Endodermal cell (in vitro differentiated cells): ENCODE measurements around the gene NPS. TPM values are rescaled to one million over a fixed set of nuclear protein-coding genes. Genes with fewer than 3 reads are reported as not detected.

Experiments
- DNase-seq: peaks from one replicate; pipeline ENCODE4 v3.0.0-alpha.2; 2017
- H3K27ac ChIP-seq: 2 replicates; pipeline ENCODE4 v1.5.1; 2013; ENCODE audit warnings: mild to moderate bottlenecking, low read depth, low read length, moderate library complexity
- H3K27me3 ChIP-seq: 2 replicates; pipeline ENCODE4 v1.6.1; 2013; ENCODE audit warnings: mild to moderate bottlenecking, low read length, moderate library complexity; ENCODE audit not compliant: insufficient read depth, control insufficient read depth, poor library complexity, severe bottlenecking
- H3K36me3 ChIP-seq: 2 replicates; pipeline ENCODE4 v1.7.0; 2013; ENCODE audit warnings: mild to moderate bottlenecking, low read length, moderate library complexity; ENCODE audit not compliant: control insufficient read depth, insufficient read depth
- H3K4me1 ChIP-seq: one replicate; pipeline ENCODE4 v1.7.0; 2013; ENCODE audit warnings: low read length; ENCODE audit not compliant: control insufficient read depth, insufficient read depth
- H3K4me3 ChIP-seq: 2 replicates; pipeline ENCODE4 v1.5.1; 2013; ENCODE audit warnings: mild to moderate bottlenecking, low read length, moderate library complexity
- H3K9ac ChIP-seq: 2 replicates; pipeline ENCODE4 v1.6.1; 2013; ENCODE audit warnings: mild to moderate bottlenecking, low read length, moderate library complexity; ENCODE audit not compliant: poor library complexity, severe bottlenecking; ENCODE audit errors: extremely low read depth
- H3K9me3 ChIP-seq: 2 replicates; pipeline ENCODE4 v1.6.1; 2013; ENCODE audit warnings: mild to moderate bottlenecking, low read length, moderate library complexity; ENCODE audit not compliant: control insufficient read depth
- H3K27ac Mint-ChIP-seq: 2 replicates; pipeline ENCODE4 v1.8.0; 2020; ENCODE audit warnings: mixed read lengths
- H3K27me3 Mint-ChIP-seq: 2 replicates; pipeline ENCODE4 v1.8.0; 2021; ENCODE audit warnings: mild to moderate bottlenecking, mixed read lengths; ENCODE audit not compliant: insufficient read depth
- H3K36me3 Mint-ChIP-seq: 2 replicates; pipeline ENCODE4 v1.8.0; 2020; ENCODE audit warnings: low read depth, mixed read lengths
- H3K4me1 Mint-ChIP-seq: 2 replicates; pipeline ENCODE4 v1.8.0; 2020; ENCODE audit warnings: mixed read lengths
- H3K4me3 Mint-ChIP-seq: 2 replicates; pipeline ENCODE4 v1.8.0; 2020; ENCODE audit warnings: mild to moderate bottlenecking, moderate library complexity, mixed read lengths
- H3K9me3 Mint-ChIP-seq: 2 replicates; pipeline ENCODE4 v1.8.0; 2020; ENCODE audit warnings: mild to moderate bottlenecking, mixed read lengths
- WGBS, 2 experiments: methylation state at CpG; one replicate each; pipeline versions ENCODE4 v1.1.5 to v1.1.7; 2013; ENCODE audit warnings: missing lambda C conversion rate in 2 of 2, mixed read lengths in 1 of 2; ENCODE audit not compliant: insufficient coverage in 1 of 2, insufficient read length in 1 of 2; 5-methylcytosine and 5-hydroxymethylcytosine counted together
- total RNA-seq, 2 donors: library from RNA; stranded (reverse); fragmentation: NEBNext Ultra II Directional in 1 of 2; extraction: Animal tissue kit (Norgen Biotek cat#: 25700) in 1 of 2; gene quantifications; 2 replicates in 1 of 2; 3 replicates in 1 of 2; pipeline ENCODE4 v1.2.1, GENCODE V29; 2021
- TF ChIP-seq, protein P1 (sequence below): fragments of 200-600 bp; sonication (generic); conservative IDR thresholded peaks from 2 replicates; pipeline ENCODE4 v1.5.0; 2021; ENCODE audit warnings: antibody characterized with exemption, mild to moderate bottlenecking

Gene NPS
- total RNA-seq, 2 donors from 2014 or later = not detected

GRCh38 chr10:127522298-127522697 is 26.8 kb upstream of the NPS start:
- Mint-ChIP-seq H3K4me3 (no peak overlapping the region), H3K27ac (no peak overlapping the region), H3K4me1 (no peaks in the 10 kb centered on the region), H3K27me3 (no peaks in the 10 kb centered on the region), H3K9me3 (peaks cover 13% of the 10 kb centered on the region), H3K36me3 (no peaks in the 10 kb centered on the region)
- Histone ChIP-seq H3K4me3 (no peak overlapping the region), H3K9me3 (no peaks in the 10 kb centered on the region), H3K4me1 (peaks cover 3% of the 10 kb centered on the region), H3K9ac (no peak overlapping the region), H3K27ac (no peak overlapping the region), H3K36me3 (no peaks in the 10 kb centered on the region), H3K27me3 (no peaks in the 10 kb centered on the region)
- WGBS, 2 experiments = 80 to 82% methylated on average over 1 to 3 of the region's 3 CpGs
- DNase-seq = no peak
- TF ChIP-seq, protein P1, sequence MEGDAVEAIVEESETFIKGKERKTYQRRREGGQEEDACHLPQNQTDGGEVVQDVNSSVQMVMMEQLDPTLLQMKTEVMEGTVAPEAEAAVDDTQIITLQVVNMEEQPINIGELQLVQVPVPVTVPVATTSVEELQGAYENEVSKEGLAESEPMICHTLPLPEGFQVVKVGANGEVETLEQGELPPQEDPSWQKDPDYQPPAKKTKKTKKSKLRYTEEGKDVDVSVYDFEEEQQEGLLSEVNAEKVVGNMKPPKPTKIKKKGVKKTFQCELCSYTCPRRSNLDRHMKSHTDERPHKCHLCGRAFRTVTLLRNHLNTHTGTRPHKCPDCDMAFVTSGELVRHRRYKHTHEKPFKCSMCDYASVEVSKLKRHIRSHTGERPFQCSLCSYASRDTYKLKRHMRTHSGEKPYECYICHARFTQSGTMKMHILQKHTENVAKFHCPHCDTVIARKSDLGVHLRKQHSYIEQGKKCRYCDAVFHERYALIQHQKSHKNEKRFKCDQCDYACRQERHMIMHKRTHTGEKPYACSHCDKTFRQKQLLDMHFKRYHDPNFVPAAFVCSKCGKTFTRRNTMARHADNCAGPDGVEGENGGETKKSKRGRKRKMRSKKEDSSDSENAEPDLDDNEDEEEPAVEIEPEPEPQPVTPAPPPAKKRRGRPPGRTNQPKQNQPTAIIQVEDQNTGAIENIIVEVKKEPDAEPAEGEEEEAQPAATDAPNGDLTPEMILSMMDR = no peak

- H3K9me3 Mint-ChIP-seq = peaks cover 13% of the 10 kb centered on the region
- H3K9ac ChIP-seq = no peak overlapping the region
- H3K27me3 Mint-ChIP-seq = no peaks in the 10 kb centered on the region
- no peaks in the 10 kb centered on the region for H3K36me3 Mint-ChIP-seq
- WGBS, 2 experiments = 89 to 91% methylated on average over 4 to 6 of the region's 6 CpGs
- no peak overlapping the region for H3K27ac ChIP-seq
- H3K4me1 ChIP-seq = peaks cover 3% of the 10 kb centered on the region
- no peaks in the 10 kb centered on the region for H3K36me3 ChIP-seq
- H3K4me1 Mint-ChIP-seq = no peaks in the 10 kb centered on the region
- DNase-seq = no peak
- H3K27me3 ChIP-seq = no peaks in the 10 kb centered on the region
- no peak overlapping the region for H3K4me3 Mint-ChIP-seq
- no peaks in the 10 kb centered on the region for H3K9me3 ChIP-seq
- no peak overlapping the region for H3K4me3 ChIP-seq
- no peak overlapping the region for H3K27ac Mint-ChIP-seq
- TF ChIP-seq, protein P1 = no peak
Measured at GRCh38 chr10:127523476-127523875, 25.6 kb upstream of the NPS start.

DNA sequence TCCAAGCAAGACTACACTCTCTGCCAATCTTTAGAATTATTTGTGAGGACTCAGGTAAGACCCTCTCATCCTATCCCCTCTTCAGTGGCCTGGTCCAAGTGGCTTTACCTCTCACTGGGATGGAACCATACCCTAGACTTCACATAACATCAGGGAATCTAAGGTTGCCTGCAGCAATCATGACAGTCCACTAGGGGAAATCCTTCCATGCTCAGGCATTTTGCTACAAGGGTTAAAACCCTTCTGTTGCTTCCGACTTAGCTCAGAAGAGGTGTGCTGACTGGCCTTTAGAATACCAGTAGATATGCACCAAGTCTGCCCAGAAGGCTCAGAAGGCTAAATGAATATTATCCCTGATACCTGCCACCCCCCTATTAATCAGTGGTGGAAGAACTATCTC is 24.9 kb upstream of the NPS start:
- H3K27me3 Mint-ChIP-seq = no peaks in the 10 kb centered on the region

More for the DNA sequence above, 24.9 kb upstream of the NPS start:
- no peak overlapping the region for H3K9ac ChIP-seq
- DNase-seq = peak; percentile 60
- Mint-ChIP-seq H3K27ac (no peak overlapping the region), H3K4me1 (no peaks in the 10 kb centered on the region), H3K4me3 (no peak overlapping the region), H3K36me3 (no peaks in the 10 kb centered on the region), H3K9me3 (peaks cover 7% of the 10 kb centered on the region)
- no peak overlapping the region for H3K27ac ChIP-seq
- 40 to 61% methylated on average over 1 of the region's 1 CpG for WGBS, 2 experiments
- H3K36me3 ChIP-seq = no peaks in the 10 kb centered on the region
- peaks cover 3% of the 10 kb centered on the region for H3K4me1 ChIP-seq
- H3K9me3 ChIP-seq = no peaks in the 10 kb centered on the region
- H3K27me3 ChIP-seq = no peaks in the 10 kb centered on the region
- TF ChIP-seq, protein P1 = peak; percentile 71
- H3K4me3 ChIP-seq = no peak overlapping the region
